PC-9 (cell line): Measurements from ENCODE around the gene FAM217B. TPM values are rescaled to one million over a fixed set of nuclear protein-coding genes. Genes with fewer than 3 reads are reported as not detected.

Source experiments
- BruUV-seq: library from RNA; stranded (reverse); fragments of 400-500 nt; replicated peaks from 2 replicates; lab custom pipeline; 2021; lab: Mats Ljungman, UMichigan
- CTCF ChIA-PET: fragments of 300-600 bp; sonication (Branson Sonifier 250); formaldehyde crosslinking; loops from one replicate; lab custom pipeline; 2022; ENCODE audit warnings: antibody characterized with exemption; lab: Charles Lee
- POLR2A ChIA-PET: fragments of 300-600 bp; sonication (Branson Sonifier 250); formaldehyde crosslinking; loops from one replicate; lab custom pipeline; 2022; ENCODE audit warnings: antibody characterized with exemption; ENCODE audit not compliant: unreplicated experiment; lab: Charles Lee
- DNase-seq, 2 experiments: peaks; one replicate each; pipeline versions ENCODE4 v3.0.0 to v3.0.0-alpha.2; 2015 to 2022; ENCODE audit warnings: mixed read lengths in 1 of 2
- H2AFZ ChIP-seq: fragments of 200-600 bp; sonication (generic); 2 replicates; pipeline ENCODE4 v1.8.1; 2017; ENCODE audit warnings: antibody characterized with exemption
- H3F3A ChIP-seq: fragments of 200-600 bp; sonication (generic); 2 replicates; pipeline ENCODE4 v1.8.1; 2017; ENCODE audit warnings: antibody characterized with exemption, mild to moderate bottlenecking, low read depth; ENCODE audit not compliant: insufficient read depth
- H3K27ac ChIP-seq: fragments of 200-600 bp; sonication (generic); 2 replicates; pipeline ENCODE4 v1.6.1; 2016; ENCODE audit warnings: mixed run types
- H3K27me3 ChIP-seq: fragments of 200-600 bp; sonication (generic); 2 replicates; pipeline ENCODE4 v1.6.1; 2016; ENCODE audit warnings: low read depth, mixed run types; ENCODE audit not compliant: insufficient read depth
- H3K36me3 ChIP-seq: fragments of 200-600 bp; sonication (generic); 2 replicates; pipeline ENCODE4 v1.6.1; 2016; ENCODE audit warnings: low read depth, mixed run types
- H3K4me1 ChIP-seq: fragments of 200-600 bp; sonication (generic); replicated peaks from 2 replicates; pipeline ENCODE4 v1.6.1; 2016; ENCODE audit warnings: mixed run types; ENCODE audit not compliant: insufficient read depth
- H3K4me2 ChIP-seq: fragments of 200-600 bp; sonication (generic); 2 replicates; pipeline ENCODE4 v1.6.1; 2017; ENCODE audit warnings: mixed run types
- H3K4me3 ChIP-seq: fragments of 200-600 bp; sonication (generic); 2 replicates; pipeline ENCODE4 v1.6.1; 2016; ENCODE audit warnings: mixed run types
- H3K79me2 ChIP-seq: fragments of 200-600 bp; sonication (generic); 2 replicates; pipeline ENCODE4 v1.6.1; 2017; ENCODE audit warnings: low read depth, mixed run types
- H3K9me2 ChIP-seq: fragments of 200-600 bp; sonication (generic); 2 replicates; pipeline ENCODE4 v1.8.1; 2017; ENCODE audit warnings: mild to moderate bottlenecking; ENCODE audit not compliant: insufficient read depth
- H3K9me3 ChIP-seq: fragments of 200-600 bp; sonication (generic); 2 replicates; pipeline ENCODE4 v1.8.1; 2016; ENCODE audit warnings: low read depth; ENCODE audit not compliant: insufficient read depth
- H4K20me1 ChIP-seq: fragments of 200-600 bp; sonication (generic); 2 replicates; pipeline ENCODE4 v1.8.1; 2017; ENCODE audit not compliant: insufficient read depth
- EZH2 ChIP-seq: fragments of 200-600 bp; sonication (generic); IDR thresholded peaks from 2 replicates; pipeline ENCODE4 v1.8.0; 2017; ENCODE audit warnings: antibody characterized with exemption, low read depth
- intact Hi-C: fragments of 100-400 bp; cut with micrococcal nuclease; formaldehyde crosslinking; loops from one replicate; pipeline ENCODE4 v1.10.0; 2022; ENCODE audit not compliant: unreplicated experiment
- total RNA-seq: library from RNA; stranded (reverse); gene quantifications from 2 replicates; pipeline ENCODE4 v1.2.3, GENCODE V29; 2021
- TF ChIP-seq, protein P1 (sequence below): fragments of 200-600 bp; sonication (generic); conservative IDR thresholded peaks from 2 replicates; pipeline ENCODE4 v1.6.1; 2017; ENCODE audit warnings: mixed run types, antibody characterized with exemption, mild to moderate bottlenecking, moderate library complexity

Gene FAM217B
- total RNA-seq, 1 experiment from 2014 or later: 20.2 TPM

GRCh38 chr20:59976156-59976782 lies 36.1 kb downstream of the FAM217B start:
- Histone ChIP-seq H3K36me3 (0 out of 2 replicates have a peak, but pooled peaks cover 3% of the 10 kb centered on the region), H2AFZ (no peak overlapping the region), H3K9me3 (no peaks in the 10 kb centered on the region), H3K79me2 (no peaks in the 10 kb centered on the region), H3F3A (peaks cover 23% of the 10 kb centered on the region), H3K4me1 (peaks cover 24% of the 10 kb centered on the region), H3K4me2 (no peak overlapping the region), H3K27me3 (no peaks in the 10 kb centered on the region), H3K4me3 (no peak overlapping the region), H3K9me2 (no peaks in the 10 kb centered on the region), H3K27ac (no peak overlapping the region), H4K20me1 (no peaks in the 10 kb centered on the region)
- BruUV-seq: no TSS peak
- DNase-seq: peak in 1 of 2 experiments; percentile 17
- TF ChIP-seq EZH2: no peak
- TF ChIP-seq, protein P1, sequence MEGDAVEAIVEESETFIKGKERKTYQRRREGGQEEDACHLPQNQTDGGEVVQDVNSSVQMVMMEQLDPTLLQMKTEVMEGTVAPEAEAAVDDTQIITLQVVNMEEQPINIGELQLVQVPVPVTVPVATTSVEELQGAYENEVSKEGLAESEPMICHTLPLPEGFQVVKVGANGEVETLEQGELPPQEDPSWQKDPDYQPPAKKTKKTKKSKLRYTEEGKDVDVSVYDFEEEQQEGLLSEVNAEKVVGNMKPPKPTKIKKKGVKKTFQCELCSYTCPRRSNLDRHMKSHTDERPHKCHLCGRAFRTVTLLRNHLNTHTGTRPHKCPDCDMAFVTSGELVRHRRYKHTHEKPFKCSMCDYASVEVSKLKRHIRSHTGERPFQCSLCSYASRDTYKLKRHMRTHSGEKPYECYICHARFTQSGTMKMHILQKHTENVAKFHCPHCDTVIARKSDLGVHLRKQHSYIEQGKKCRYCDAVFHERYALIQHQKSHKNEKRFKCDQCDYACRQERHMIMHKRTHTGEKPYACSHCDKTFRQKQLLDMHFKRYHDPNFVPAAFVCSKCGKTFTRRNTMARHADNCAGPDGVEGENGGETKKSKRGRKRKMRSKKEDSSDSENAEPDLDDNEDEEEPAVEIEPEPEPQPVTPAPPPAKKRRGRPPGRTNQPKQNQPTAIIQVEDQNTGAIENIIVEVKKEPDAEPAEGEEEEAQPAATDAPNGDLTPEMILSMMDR: no peak
- POLR2A ChIA-PET: no interaction called here
- CTCF ChIA-PET: no interaction called here
- intact Hi-C loops: no loop called here

- Histone ChIP-seq H3K4me1 (peaks cover 15% of the 10 kb centered on the region), H3K9me2 (no peaks in the 10 kb centered on the region), H3F3A (peaks cover 15% of the 10 kb centered on the region), H3K79me2 (no peaks in the 10 kb centered on the region), H3K36me3 (0 out of 2 replicates have a peak, but pooled peaks cover 9% of the 10 kb centered on the region), H3K4me2 (no peak overlapping the region), H3K27ac (no peak overlapping the region), H3K4me3 (no peak overlapping the region), H3K9me3 (no peaks in the 10 kb centered on the region), H4K20me1 (no peaks in the 10 kb centered on the region), H2AFZ (no peak overlapping the region), H3K27me3 (no peaks in the 10 kb centered on the region)
- TF ChIP-seq EZH2: no peak
- TF ChIP-seq, protein P1: no peak
- BruUV-seq: no TSS peak
- ChIA-PET CTCF (no interaction called here), POLR2A (no interaction called here)
- no peak for DNase-seq
- intact Hi-C loops: no loop called here
Measured at GRCh38 chr20:59977086-59977485, 36.9 kb downstream of the FAM217B start.

GRCh38 chr20:59983076-59983475 lies 42.9 kb downstream of the FAM217B start:
- no peaks in the 10 kb centered on the region for H3K27me3 ChIP-seq
- no peaks in the 10 kb centered on the region for H3F3A ChIP-seq
- no peaks in the 10 kb centered on the region; the same call in 1 of the 2 replicates for H3K9me3 ChIP-seq
- POLR2A ChIA-PET: no interaction called here
- DNase-seq: peak in 1 of 2 experiments; percentile 0
- no TSS peak for BruUV-seq
- CTCF ChIA-PET: no interaction called here
- intact Hi-C loops: no loop called here
- H3K9me2 ChIP-seq: no peaks in the 10 kb centered on the region
- H3K36me3 ChIP-seq: 0 out of 2 replicates have a peak, but pooled peaks cover 9% of the 10 kb centered on the region
- no peak overlapping the region for H3K4me2 ChIP-seq
- no peaks in the 10 kb centered on the region for H3K79me2 ChIP-seq
- no peak overlapping the region for H3K4me3 ChIP-seq
- no peaks in the 10 kb centered on the region for H4K20me1 ChIP-seq
- peaks cover 25% of the 10 kb centered on the region for H3K4me1 ChIP-seq
- H2AFZ ChIP-seq: no peak overlapping the region
- H3K27ac ChIP-seq: no peak overlapping the region
- TF ChIP-seq, protein P1: no peak
- no peak for TF ChIP-seq EZH2
